GM19372 (cell line): ENCODE measurements around the gene COBL.

Experiments
- ATAC-seq: cut with Tn5 transposase; IDR thresholded peaks from one replicate; pipeline ENCODE4 v1.9.1; 2021; ENCODE audit warnings: mild to moderate bottlenecking, low read depth, moderate library complexity; ENCODE audit not compliant: unreplicated experiment

Gene COBL

GRCh38 chr7:51278797-51279196, 37.8 kb downstream of the COBL start:
- ATAC-seq, result no peak

DNA sequence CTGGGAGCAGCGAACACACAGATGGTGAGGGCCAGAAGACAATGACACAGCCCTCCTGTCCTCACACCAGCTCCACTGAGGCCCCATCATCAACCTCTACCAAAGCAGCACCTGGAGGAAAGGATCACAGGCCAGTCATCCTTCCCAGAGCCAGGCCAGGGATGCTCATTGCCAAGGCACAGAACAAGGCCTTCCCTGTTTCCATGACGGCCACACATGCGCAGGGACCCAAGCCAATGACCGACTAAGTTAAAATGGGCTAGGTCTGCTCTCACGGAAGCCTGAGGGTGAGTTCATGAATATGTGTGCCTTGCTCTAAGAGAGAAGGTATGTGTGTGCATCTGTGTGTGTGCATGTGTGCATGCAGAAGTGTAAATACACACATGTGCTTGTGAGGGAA, 39.6 kb downstream of the COBL start:
- no peak for ATAC-seq

- ATAC-seq, result no peak
Measured at GRCh38 chr7:51276091-51276605, 40.5 kb downstream of the COBL start.

DNA sequence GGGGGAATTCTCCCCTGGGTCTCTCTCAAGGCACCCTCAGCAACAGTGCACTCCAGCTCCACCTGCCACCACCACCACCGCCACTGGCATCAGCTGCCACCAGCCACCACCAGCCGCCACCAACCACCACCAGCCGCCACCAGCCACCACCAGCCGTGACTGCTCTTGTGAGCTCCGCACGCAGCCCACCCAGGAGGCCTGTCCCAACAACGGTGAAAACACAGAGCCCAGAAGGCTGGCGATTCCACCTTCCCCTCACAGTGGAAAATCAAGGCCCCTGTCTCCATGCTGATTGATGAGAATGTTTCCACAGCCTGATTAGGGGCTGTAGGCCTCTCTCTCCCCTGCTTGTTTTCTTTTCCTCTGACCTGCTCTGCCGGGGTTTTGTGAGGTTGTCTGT, 41.1 kb downstream of the COBL start:
- ATAC-seq, result no peak

DNA sequence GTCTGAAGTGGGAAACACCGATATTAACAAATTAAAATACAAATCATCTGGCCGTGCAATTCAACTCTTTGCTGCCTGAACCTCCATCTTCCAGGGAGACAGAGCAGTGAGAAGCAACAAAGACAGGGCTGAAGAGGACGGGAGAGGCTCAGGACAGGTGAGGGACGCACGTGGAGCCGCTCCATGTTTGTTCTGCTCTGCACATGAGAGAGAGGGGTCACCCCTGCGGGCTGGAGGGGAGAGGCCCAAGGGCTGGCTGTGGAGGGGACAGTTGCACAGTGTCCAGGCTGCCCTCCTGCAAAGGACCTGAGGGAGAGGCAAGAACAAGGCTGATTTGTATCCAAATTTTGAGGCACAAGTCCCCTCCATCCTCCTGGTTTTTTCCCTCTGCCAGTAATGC, 41.7 kb downstream of the COBL start:
- no peak for ATAC-seq

DNA sequence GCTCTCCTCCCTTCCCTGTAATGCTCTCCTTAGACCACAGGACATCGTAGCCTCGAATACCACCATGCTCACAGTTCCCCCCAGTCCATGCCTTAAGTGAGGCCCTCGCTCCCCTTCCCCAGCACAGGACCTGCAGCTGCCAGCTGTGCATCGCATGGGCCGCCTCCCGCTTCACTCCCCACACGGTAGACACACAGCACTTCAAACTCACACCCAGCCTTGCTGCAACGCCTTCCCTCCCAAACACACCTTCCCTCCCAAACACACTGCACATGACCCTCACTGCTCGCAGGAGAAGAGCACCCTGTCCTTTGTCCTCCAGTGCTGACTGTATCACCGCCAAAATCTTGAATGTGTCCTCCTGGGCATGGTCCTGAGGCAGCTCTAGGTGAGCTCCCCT, 42.6 kb downstream of the COBL start:
- ATAC-seq, result no peak

- ATAC-seq, result no peak
Measured at GRCh38 chr7:51273360-51273759, 43.2 kb downstream of the COBL start.

DNA sequence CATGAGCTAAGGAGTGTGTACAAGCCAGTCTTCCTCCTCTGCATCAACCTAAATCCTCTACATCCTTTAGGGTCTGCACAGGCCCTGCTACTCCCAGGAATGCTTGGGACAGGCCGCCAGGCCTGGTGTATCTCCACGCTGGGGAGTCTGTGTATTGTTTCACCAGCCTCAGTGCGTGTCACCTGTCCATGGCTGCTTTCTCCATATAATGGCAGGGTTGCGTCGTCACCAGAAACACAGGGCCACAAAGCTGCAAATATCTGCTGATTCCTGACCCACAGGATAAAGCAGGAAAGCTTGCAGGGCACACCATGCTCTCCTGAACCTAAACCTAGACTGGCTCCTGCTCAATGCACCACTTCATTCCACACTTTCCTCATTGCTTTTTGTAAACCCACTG, 45.6 kb downstream of the COBL start:
- ATAC-seq, result no peak

GRCh38 chr7:51269911-51270310, 46.7 kb downstream of the COBL start:
- ATAC-seq, result no peak

DNA sequence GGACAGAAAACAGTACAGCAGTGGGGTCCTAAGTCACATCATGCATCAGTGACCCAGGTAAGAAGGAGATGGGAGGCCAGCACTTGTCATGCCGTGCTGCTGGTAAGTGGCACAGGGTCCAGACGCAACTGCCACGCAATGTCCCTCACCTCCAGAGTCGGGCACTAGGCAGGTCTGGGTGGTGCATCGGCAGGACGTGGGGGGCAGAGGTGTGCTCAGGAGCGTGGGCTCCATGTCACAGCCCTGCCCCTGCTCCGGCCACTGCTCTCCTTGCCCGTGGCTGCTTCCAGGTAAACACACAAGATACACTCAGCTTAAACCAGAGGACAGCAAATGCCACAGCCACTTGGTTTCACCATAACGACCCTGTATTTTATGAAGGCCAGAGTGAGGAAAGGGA, 47.3 kb downstream of the COBL start:
- ATAC-seq, result no peak

DNA sequence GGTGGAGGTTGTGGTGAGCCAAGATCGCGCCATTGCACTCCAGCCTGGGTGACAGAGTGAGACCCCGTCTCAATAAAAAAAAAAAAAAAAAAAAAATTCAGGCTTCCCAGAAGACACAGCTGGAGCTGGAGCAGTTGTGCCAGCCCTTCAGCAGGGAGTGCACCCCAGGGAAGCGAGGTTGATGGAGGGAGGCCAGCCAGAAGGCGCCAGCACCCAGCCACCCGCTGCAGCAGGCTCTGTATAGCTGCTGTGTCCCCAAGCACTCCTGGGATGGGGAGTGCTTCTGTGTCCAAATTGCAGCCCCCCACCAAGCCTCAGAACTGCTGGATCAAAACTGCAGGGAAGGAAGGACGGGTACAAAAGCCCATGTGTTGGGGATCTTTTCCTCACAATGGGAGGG, 47.8 kb downstream of the COBL start:
- ATAC-seq, result no peak

DNA sequence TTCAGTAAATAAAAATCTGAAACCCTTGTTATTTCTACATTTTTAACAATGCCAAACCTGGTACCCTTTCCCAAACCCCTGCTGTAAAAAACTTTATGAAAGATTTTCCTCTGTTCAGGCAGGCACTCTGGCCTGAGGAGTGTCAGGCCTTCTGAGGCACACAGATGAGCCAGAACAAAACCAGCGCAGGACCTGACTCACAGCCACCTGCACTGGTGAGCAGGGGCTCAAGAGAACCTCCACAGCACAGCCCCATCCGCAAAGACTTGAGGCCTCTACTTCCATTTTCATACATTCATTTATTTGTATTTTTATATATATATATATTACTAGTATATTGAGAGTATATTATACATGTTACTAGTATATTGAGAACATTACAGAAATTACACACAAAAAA, 49.4 kb downstream of the COBL start:
- ATAC-seq, result no peak

- no peak for ATAC-seq
Measured at GRCh38 chr7:51265066-51265907, 51.3 kb downstream of the COBL start.

DNA sequence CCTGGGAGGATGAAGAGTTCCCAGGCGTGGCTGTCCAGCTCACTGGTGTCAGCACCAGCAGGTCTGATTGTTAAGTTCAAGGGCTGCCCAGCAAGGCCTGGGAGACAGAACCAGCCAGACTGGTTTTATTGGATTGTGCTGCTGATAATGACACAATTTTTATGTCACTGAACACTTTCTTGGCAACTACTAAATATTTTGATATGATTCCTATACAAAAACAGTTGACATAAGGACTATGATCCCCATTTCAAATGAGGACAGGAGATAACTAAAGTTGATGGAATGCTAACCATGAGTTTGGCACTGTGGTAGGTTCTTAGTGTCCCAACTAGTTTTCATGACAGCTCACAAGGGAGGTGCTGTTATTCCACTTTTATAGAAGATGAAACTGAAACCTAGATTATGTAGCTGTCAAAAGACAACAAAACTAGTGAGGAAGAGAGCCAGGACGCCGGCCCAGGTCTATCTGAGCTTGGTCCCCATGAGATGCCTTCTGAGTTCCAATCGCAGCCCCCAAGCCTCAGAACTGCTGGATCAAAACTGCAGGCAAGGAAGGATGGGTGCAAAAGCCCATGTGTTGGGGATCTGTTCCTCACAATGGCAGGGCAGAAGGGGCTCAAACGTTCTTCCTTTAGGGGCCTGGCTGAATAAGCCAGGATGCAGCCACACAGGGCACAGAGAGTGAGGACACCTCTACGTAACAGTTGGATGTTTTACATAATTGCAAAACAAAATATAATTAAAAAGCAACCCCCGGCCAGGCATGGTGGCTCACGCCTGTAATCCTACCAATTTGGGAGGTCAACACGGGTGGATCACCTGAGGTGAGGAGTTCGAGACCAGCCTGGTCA, 52.8 kb downstream of the COBL start:
- no peak for ATAC-seq

DNA sequence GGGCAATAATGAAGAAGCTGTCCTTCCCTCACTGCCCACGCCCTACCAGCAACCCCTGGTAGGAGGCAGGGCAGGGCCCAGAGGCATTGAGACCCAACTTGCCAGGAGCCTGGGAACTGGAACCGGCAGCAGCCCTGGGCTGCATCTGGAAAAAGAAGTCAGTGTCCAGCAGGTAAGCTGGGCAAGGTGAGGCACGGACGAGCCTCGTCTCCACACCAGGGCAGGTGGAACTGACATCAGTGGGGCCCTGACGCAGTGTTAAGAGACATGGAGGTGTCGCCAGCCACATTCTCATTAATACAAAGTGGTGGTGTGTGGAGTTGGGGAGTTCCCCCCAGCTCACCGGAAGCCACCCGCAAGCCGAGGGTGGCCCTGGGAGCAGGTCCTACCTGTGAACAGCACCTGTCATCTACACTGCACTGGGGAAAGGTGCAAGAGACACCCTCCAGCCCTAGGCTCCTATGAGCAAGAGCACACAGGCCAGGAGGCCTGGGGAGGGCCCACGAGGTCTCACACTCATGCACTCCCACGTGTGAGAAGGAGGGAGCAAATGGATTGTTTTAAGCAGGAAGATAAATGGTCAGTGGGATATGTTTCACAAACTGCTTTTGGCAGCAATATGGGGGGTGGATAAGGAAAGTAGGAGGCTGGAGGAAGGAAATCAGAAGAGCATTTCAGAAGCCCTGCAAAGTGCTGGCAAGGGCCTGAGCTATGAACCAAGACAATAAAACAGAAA, 53.6 kb downstream of the COBL start:
- no peak for ATAC-seq

GRCh38 chr7:51261950-51262795, 54.4 kb downstream of the COBL start:
- ATAC-seq, result no peak

DNA sequence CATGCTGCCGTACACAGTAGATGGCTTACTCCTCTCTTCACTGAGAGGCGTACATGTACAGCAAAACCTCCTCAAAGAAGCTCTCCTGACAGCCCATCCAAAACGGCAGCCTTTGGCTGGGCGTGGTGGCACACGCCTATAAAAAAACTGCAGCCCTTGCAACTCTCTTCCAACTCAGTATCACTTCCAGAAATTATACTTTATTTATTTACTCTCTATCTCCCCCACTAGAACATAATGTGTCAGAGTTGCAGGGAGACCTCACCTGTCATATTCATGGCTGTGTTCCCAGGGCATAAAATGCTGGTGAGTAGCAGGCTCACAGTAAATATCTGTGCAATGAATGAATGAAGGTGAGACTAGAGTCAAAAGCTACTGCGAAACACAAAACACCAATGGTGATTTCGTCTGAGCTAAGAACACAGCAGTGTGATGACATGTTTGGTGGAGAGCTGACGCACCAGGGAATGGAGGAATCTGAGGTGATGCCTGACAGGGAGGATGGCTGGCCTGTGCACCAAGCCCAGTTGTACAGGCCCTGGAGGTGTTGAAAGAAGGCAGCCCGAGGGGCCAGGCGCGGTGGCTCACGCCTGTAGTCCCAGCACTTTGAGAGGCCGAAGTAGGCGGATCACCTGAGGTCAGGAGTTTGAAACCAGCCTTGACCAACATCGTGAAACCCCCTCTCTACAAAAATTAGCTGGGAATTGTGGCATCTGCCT, 55.3 kb downstream of the COBL start:
- ATAC-seq, result no peak

DNA sequence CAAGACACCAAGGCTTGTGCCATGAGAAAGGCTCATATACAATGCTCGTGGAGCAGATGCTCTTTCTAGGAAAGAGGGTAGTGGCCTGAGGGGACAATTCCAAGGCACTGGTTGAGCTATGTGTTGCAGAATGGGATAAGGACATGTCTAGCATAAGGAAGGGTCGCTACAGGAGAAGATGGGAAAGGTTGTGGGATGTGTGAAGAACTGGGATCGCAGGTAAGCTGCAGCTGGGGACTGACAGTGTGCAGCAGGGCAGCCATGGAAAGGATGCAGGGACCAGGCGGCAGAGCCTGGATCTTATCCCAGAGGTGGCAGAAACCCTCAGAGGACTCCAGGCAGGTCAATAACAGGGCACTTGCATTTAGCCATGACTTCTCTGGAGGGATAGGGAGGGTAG, 56.1 kb downstream of the COBL start:
- ATAC-seq, result no peak

GRCh38 chr7:51259766-51260165, 56.8 kb downstream of the COBL start:
- ATAC-seq, result no peak
